BLaER1 treated with 17β-estradiol and CSF1 and Interleukin-3, amounts not matched to agents 10 nM and 100 nM (cell line): ENCODE results near the gene ALDH16A1.

Experiments used
- H3K27ac ChIP-seq, 11 experiments: shearing (Covaris generic); formaldehyde crosslinking; 2 replicates each; pipeline ENCODE4 v1.8.1; 2022
- H3K27me3 ChIP-seq, 11 experiments: shearing (Covaris generic); formaldehyde crosslinking; 2 replicates each; pipeline ENCODE4 v1.8.1; 2022
- H3K36me3 ChIP-seq, 11 experiments: shearing (Covaris generic); formaldehyde crosslinking; 2 replicates each; pipeline ENCODE4 v1.8.1; 2022
- H3K4me1 ChIP-seq, 10 experiments: shearing (Covaris generic); formaldehyde crosslinking; 2 replicates each; pipeline ENCODE4 v1.8.1; 2022
- H3K4me2 ChIP-seq, 11 experiments: shearing (Covaris generic); formaldehyde crosslinking; 2 replicates each; pipeline ENCODE4 v1.8.1; 2022
- H3K4me3 ChIP-seq, 10 experiments: shearing (Covaris generic); formaldehyde crosslinking; 2 replicates each; pipeline ENCODE4 v1.8.1; 2022
- H3K9ac ChIP-seq, 11 experiments: shearing (Covaris generic); formaldehyde crosslinking; 2 replicates each; pipeline ENCODE4 v1.8.1; 2022
- H3K9me3 ChIP-seq, 11 experiments: shearing (Covaris generic); formaldehyde crosslinking; replicated peaks in 1 of 11; 2 replicates each; pipeline ENCODE4 v1.8.1; 2022
- H4K20me1 ChIP-seq, 11 experiments: shearing (Covaris generic); formaldehyde crosslinking; 2 replicates each; pipeline ENCODE4 v1.8.1; 2022
- Cebpa-rat ChIP-seq, 11 experiments: shearing (Covaris generic); IDR thresholded peaks; 2 replicates each; pipeline ENCODE4 v1.8.1; 2022

ALDH16A1 gene

GRCh38 chr19:49492573-49493405, 39.8 kb downstream of the ALDH16A1 start:
- no peaks in the 10 kb centered on the region for H3K27me3 ChIP-seq
- H3K4me3 ChIP-seq, result no peak overlapping the region
- H3K36me3 ChIP-seq, result peaks cover 53 to 68% (median 62%) of the 10 kb centered on the region in 11 experiments
- H3K9me3 ChIP-seq, result peaks cover 0 to 7% (median 0%) of the 10 kb centered on the region in 11 experiments; a peak in 2 of 22 replicates
- peaks cover 46 to 63% (median 59%) of the 10 kb centered on the region in 11 experiments for H4K20me1 ChIP-seq
- peaks cover 40 to 64% (median 46%) of the 10 kb centered on the region in 10 experiments for H3K4me1 ChIP-seq
- peak overlapping the region in 6 of 11 experiments; percentile 0 to 34 (median 16); a peak in 7 of 22 replicates for H3K9ac ChIP-seq
- H3K4me2 ChIP-seq, result no peak overlapping the region
- no peak for TF ChIP-seq Cebpa-rat (IDR thresholded peaks at IDR 0.05)
- H3K27ac ChIP-seq, result peak overlapping the region in 8 of 11 experiments; percentile 7 to 53 (median 39); a peak in 11 of 22 replicates

GRCh38 chr19:49496574-49497008, 43.6 kb downstream of the ALDH16A1 start:
- peak overlapping the region; percentile 89 to 100 (median 99) for H3K4me2 ChIP-seq
- TF ChIP-seq Cebpa-rat (IDR thresholded peaks at IDR 0.05), result no peak
- peaks cover 30 to 62% (median 56%) of the 10 kb centered on the region in 11 experiments for H4K20me1 ChIP-seq
- peaks cover 52 to 76% (median 63%) of the 10 kb centered on the region in 10 experiments for H3K4me1 ChIP-seq
- no peaks in the 10 kb centered on the region for H3K27me3 ChIP-seq
- peak overlapping the region; percentile 96 to 99 (median 98) for H3K27ac ChIP-seq
- H3K4me3 ChIP-seq, result peak overlapping the region; percentile 86 to 96 (median 92)
- no peaks in the 10 kb centered on the region for H3K9me3 ChIP-seq
- peak overlapping the region; percentile 96 to 99 (median 98) for H3K9ac ChIP-seq
- H3K36me3 ChIP-seq, result peaks cover 45 to 54% (median 48%) of the 10 kb centered on the region in 11 experiments

- Histone ChIP-seq H3K4me2 (peak overlapping the region; percentile 89 to 100 (median 99)), H4K20me1 (peaks cover 27 to 58% (median 50%) of the 10 kb centered on the region in 11 experiments), H3K4me3 (peak overlapping the region; percentile 86 to 96 (median 92)), H3K4me1 (peaks cover 52 to 70% (median 66%) of the 10 kb centered on the region in 10 experiments), H3K36me3 (peaks cover 39 to 47% (median 42%) of the 10 kb centered on the region in 11 experiments), H3K9me3 (no peaks in the 10 kb centered on the region), H3K9ac (peak overlapping the region; percentile 96 to 99 (median 98)), H3K27ac (peak overlapping the region; percentile 96 to 99 (median 98)), H3K27me3 (no peaks in the 10 kb centered on the region)
- no peak for TF ChIP-seq Cebpa-rat (IDR thresholded peaks at IDR 0.05)
Measured at GRCh38 chr19:49497047-49497788, 44.2 kb downstream of the ALDH16A1 start.

- Histone ChIP-seq H3K36me3 (peaks cover 34 to 42% (median 37%) of the 10 kb centered on the region in 11 experiments), H4K20me1 (peaks cover 27 to 53% (median 46%) of the 10 kb centered on the region in 11 experiments), H3K4me1 (peaks cover 52 to 74% (median 67%) of the 10 kb centered on the region in 10 experiments), H3K27me3 (no peaks in the 10 kb centered on the region), H3K27ac (peak overlapping the region in 10 of 11 experiments; percentile 97 to 99 (median 98); a peak in 18 of 22 replicates), H3K9me3 (no peaks in the 10 kb centered on the region), H3K4me3 (peak overlapping the region; percentile 86 to 96 (median 92)), H3K4me2 (peak overlapping the region; percentile 89 to 100 (median 99)), H3K9ac (peak overlapping the region; percentile 96 to 99 (median 98))
- no peak for TF ChIP-seq Cebpa-rat (IDR thresholded peaks at IDR 0.05)
Measured at GRCh38 chr19:49497789-49498103, 44.7 kb downstream of the ALDH16A1 start.

GRCh38 chr19:49498475-49498874, 45.5 kb downstream of the ALDH16A1 start:
- Histone ChIP-seq H3K27ac (peak overlapping the region in 8 of 11 experiments; percentile 74 to 99 (median 98); a peak in 15 of 22 replicates), H3K9ac (peak overlapping the region; percentile 96 to 99 (median 98)), H3K4me3 (peak overlapping the region; percentile 86 to 96 (median 92); a peak in 18 of 20 replicates), H3K9me3 (no peaks in the 10 kb centered on the region), H3K4me2 (peak overlapping the region; percentile 89 to 100 (median 99)), H4K20me1 (peaks cover 27 to 49% (median 42%) of the 10 kb centered on the region in 11 experiments), H3K36me3 (peaks cover 28 to 35% (median 31%) of the 10 kb centered on the region in 11 experiments), H3K27me3 (no peaks in the 10 kb centered on the region), H3K4me1 (peaks cover 52 to 81% (median 69%) of the 10 kb centered on the region in 10 experiments)
- no peak for TF ChIP-seq Cebpa-rat (IDR thresholded peaks at IDR 0.05)

GRCh38 chr19:49499030-49499670, 46.1 kb downstream of the ALDH16A1 start:
- Histone ChIP-seq H3K27ac (peak overlapping the region in 10 of 11 experiments; percentile 26 to 99 (median 98); a peak in 20 of 22 replicates), H3K9me3 (no peaks in the 10 kb centered on the region), H3K36me3 (peaks cover 27 to 34% (median 31%) of the 10 kb centered on the region in 11 experiments), H3K4me3 (peak overlapping the region; percentile 9 to 96 (median 92); a peak in 17 of 20 replicates), H4K20me1 (peaks cover 27 to 49% (median 42%) of the 10 kb centered on the region in 11 experiments), H3K4me2 (peak overlapping the region; percentile 89 to 100 (median 99)), H3K9ac (peak overlapping the region; percentile 96 to 99 (median 98)), H3K27me3 (no peaks in the 10 kb centered on the region), H3K4me1 (peaks cover 49 to 78% (median 65%) of the 10 kb centered on the region in 10 experiments)
- no peak for TF ChIP-seq Cebpa-rat (IDR thresholded peaks at IDR 0.05)

GRCh38 chr19:49502866-49503581, 50.0 kb downstream of the ALDH16A1 start:
- Histone ChIP-seq H3K4me3 (no peak overlapping the region), H3K4me2 (peak overlapping the region in 3 of 11 experiments; percentile 7 to 24 (median 15); a peak in 3 of 22 replicates), H4K20me1 (peaks cover 20 to 40% (median 32%) of the 10 kb centered on the region in 11 experiments), H3K9me3 (no peaks in the 10 kb centered on the region), H3K9ac (peak overlapping the region in 3 of 11 experiments; percentile 11 to 44 (median 24); a peak in 5 of 22 replicates), H3K27ac (peak overlapping the region in 3 of 11 experiments; percentile 17 to 99 (median 35); a peak in 5 of 22 replicates), H3K27me3 (no peaks in the 10 kb centered on the region), H3K4me1 (peaks cover 50 to 84% (median 72%) of the 10 kb centered on the region in 10 experiments), H3K36me3 (peaks cover 19 to 21% (median 20%) of the 10 kb centered on the region in 11 experiments)
- TF ChIP-seq Cebpa-rat (IDR thresholded peaks at IDR 0.05), result no peak
